Iris pigment epithelial cell (primary cell): ENCODE results near the gene E2F4.

Experiments used
- DNase-seq: peaks from one replicate; pipeline ENCODE4 v3.0.0-alpha.2; 2011; ENCODE audit warnings: low read depth

E2F4 gene

DNA sequence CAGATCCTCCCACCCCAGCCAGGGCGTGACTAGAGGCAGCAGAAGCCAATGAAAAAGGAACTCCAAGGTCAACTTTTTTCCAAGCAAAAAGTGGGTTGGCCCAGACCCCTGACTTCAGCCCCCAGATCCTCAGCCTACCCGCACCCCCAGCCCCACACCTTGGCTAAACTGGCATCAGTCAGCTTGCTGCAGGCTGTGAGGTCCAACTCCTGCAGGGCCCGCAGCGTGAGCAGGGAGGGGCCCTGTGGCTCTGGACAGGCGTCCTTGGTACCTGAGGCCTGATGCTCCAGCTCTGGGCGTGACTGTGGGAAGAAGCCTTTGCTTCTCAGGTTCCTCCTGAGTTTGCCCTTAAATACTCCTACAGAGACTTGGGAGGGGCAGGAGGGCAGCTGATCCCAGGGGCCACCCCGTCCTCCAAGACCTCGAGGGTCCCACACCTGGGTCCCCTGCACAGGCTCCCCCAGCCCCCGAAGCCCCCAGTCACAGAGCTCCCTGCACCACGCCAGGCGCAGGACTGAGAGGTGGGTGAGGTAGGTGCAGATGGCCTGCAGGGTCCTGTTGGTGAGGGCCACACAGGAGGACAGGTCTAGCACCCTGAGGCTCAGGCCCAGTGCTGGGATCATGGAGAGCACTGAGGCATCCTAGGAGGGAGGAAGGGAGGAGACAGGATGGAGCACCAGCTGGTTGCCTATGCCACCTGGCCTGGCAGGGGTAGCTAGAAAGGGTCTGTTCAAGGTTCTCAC, 16.4 kb downstream of the E2F4 start:
- no peak for DNase-seq

DNA sequence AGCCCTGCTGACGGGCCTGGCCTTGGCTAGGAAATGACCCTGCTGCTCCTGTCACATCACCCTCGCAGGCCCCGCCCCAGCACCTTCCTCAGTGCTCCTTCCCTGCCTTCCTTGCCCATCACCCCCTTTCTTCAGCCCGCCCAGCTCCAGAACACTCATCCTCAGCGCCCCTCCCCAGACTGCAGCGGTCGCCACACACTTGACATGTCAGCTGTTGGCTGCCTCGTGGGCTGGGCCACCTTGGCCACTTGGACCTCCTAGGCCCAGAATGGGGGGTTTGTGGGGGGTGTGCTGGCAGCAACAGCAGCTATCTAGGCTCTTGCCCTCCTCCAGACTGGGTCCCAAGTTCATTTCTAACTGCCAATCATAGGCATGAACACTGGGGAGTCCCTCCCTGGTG, 17.6 kb downstream of the E2F4 start:
- DNase-seq: no peak

DNA sequence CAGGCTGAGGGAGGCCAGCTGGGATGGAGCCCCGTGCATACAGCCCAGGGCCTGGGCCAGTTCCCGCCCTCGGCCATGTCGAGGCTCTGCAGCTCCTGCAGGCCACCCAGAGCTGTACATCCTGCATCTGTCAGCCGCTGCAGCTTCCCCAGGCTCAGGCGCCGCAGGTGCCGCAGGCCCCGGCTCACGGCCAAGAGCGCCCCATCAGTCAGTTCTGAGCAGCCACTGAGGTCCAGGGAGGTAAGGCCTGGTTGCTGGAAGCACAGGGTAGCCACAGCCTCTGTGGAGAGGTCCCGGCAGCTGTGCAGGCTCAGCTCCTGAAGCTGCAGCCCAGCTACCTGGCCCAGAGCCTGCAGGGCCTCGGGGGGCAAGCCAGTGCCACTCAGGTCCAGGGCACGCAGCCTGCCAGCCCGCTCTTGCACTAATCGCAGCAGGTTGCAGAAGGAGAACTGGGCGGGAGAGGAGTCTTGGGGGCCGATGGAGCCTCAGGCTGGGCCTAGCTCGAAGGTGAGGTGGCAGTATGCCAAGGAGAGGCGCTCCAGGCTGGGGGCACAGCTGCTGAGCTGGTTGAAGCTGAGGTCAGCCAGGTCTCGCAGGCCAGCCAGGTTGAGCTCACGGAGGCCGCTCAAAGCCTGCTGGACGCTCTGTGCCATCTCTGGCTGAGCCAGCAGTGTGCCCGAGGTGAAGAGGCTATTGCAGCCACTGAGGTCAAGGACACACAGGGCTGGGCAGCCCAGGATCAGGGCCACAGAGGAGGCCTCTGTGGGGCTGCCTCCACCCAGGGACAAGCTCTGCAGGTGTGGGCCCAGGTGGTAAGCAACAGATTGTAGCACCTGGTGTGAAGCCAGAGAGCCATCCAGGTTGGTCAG, 18.3 kb downstream of the E2F4 start:
- DNase-seq: no peak

DNA sequence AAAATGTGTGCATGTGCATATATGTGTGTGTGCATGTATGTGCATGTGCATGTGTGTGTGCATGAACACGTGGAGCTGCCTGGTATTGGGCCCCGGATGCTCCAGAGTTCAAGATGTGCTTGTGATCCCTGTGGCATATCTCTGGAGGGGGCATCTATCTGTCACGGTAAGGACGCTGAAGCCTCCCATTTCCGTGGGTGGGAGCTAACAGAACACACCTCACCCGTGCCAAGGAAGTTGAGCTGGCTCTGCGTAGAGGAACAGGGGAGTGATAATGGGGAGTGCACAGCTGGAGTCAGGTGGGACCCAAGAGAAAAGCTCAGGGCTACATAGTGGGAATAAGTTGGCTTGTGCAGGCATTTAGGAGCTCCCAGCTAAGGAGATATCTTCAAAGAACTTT, 19.7 kb downstream of the E2F4 start:
- no peak for DNase-seq

DNA sequence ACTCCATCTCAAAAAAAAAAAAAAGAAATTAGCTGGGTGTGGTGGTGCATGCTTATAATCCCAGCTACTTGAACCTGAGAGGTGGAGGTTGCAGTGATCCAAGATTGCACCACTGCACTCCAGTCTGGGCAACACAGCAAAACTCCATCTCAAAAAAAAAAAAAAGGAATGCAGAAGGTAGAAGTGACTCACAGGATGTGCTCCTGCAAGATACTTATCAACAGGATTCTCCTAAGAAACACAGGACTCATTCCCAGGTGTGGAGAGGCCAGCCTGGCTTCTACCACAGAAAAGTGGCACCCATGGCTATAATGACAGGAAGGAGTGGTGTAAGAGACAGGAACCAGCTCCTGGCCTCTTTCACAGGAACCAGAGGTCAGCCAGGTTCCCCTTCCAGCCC, 20.8 kb downstream of the E2F4 start:
- no peak for DNase-seq

DNA sequence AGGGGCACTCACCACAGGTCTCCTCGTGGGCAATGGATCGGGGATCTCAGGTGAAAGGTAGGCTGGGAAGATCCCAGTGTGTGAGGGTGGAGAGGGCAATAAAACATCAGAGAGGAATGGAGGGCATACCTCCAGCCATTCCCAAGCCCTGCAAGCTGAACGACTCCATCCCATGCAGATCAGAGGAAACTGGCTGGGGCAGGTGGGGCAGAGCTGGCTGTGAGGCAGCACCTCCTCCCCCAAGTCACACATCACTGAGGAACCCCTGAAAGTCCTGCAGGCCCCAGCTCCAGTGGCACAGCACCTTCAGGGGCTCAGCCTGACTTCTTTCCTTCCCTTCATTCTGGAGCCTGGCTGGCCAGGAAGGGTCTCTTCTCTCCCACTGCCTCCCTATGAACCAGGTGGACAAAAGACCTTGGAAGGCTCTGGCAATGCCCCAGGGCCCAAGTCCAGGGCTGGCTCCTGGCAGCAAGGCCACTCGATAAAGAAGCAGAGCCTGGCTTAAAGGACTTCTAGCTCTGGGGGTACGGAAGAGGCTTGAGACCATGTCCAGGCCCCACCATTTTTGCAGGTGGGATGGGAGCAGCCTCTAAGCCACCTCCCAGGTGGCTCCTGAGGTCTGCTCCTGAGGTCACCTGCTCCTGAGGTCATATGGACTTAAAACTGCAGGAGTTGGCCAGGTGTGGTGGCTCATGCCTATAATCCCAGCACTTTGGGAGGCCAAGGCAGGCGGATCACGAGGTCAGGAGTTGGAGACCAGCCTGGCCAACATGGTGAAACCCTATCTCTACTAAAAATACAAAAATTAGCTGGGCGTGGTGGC, 21.5 kb downstream of the E2F4 start:
- no peak for DNase-seq

DNA sequence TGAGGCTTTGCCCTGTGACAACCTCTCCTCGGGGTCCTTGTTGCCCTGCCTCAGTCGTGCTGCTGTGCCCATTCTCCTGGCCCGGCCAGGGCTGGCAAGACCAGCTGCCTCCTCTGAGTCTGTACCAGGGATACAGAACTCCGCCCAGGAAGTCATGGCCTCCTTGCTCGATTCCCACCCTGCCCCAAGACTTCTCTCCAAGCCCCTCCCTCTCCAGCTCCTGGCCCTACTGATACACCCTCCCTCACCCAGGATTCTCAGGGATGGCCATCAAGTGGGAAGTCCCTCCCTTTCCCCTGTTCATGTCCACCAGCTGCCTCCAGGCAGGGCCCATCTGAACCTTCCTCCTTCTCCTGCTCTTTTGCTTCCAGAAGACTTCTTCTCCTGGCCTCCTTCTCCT, 23.8 kb downstream of the E2F4 start:
- no peak for DNase-seq

DNA sequence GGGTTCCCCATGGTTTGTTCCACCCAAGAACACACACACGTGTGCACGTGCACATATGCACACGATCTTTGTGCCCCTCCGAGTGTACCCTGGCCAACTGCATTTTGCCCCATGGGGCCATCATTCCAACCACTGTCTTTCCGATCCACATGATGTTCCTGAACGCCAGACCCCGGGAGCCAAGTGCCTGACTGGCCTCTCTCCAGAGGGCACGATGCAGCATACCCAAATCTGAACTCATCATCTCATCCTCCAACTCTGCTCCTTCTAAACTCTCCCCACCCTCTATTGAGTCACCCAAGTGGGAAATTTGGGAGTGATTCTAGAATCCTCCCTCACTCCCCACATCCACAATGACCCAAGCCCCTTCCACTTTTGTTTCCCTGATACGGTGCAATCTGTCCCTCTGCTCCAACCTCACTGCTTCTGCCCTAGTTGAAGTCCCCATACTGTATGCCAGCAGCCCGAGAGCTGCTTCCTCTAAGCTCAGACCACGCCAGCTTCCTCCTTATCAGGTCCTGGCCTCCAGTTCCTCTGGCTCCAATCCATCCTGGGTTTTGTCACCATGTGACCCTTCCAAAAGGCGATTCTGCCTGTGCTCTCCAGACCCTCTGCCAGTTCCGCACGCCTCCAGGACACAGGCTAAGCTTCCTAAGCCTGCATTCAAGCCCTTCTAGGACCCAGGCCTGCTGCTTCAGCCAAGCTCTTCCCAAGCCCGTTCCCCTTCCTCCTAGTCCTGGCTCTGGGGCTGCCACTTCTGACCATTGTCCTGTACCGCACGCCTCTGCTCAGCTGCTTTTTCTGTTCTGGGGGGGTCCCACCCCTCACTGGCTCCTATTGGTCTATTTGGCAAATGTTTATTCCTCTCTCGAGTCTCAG, 24.9 kb downstream of the E2F4 start:
- no peak for DNase-seq

DNA sequence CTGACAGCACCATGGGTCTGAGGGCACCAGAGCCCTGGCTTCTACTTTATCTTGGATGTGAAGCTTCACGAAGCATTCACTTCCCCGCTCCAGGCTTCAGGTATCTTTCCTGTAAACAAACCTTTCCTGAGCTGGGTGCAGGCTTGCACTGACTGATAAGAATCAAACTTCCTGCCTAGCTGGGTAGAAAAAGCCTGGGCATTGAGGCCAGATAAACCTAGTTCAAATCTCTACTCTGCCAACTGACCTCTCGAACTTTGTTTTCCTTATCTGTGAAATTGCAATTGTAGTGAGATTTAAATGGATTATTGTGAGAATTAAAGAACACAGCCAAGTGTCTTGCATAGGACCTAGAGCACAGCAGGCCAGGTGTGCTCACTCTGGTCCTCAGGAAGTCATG, 32.0 kb downstream of the E2F4 start:
- no peak for DNase-seq

DNA sequence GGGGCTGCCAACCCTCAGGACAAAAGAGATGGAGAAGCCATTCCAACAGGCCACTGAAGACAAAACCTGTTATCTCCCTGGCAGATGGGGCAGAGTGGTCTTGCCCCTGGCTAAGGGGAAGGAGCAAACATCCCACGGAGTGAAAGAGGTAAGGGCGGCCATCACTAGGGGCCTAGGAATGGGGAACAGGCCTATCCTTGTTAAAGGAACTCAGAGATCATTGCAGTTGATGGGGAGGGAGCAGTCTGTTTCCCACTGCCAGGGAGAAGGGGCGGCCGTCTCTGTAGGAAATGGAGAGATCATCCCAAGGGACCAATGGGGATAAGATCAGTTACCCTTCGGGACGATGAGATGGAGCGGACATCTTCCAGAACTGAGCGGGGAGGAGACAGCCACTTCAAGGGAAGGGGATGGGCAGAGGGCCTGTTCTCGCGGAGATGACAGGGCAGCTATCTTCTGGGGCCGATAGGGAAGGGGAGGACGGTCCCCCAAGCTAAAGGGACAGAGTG, 34.4 kb downstream of the E2F4 start:
- DNase-seq: no peak

DNA sequence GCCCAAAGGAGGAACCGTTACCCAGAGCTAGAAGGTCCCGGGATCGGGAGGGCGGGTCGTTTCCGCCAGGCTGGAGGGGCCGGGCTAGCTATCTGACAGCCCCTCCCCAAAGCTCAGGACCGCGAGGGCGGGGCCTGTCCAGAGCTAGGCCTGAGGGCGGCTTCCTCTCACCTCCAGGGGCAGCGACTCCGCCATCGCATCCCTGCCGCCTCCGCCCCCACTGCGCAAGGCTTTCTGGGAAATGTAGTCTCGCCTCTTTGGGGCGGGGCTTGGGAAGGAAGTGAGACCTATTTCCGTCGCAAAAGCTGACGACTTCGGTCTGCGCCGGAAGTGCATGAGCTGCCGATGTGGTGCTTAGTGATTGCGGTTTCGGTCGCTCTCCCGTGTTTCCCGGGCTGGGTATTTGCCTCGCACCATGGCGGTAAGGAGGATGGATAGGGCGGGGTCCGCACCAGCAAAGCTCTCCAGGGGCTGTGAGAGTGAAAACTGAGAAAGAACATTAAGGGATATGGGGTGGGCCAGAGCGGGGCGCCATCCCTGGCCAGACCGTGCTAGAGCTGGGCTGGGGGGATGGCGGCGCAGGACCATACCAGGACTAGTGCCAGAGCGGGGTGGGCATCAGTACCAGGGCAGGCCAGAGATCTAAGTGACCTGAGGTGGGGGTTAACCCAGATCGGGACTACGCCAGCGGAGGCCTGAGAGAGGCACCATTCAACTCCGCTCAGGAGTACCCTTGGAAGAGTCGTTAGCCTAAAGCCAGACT, 35.0 kb downstream of the E2F4 start, which contains the start of gene TMEM208:
Gene TMEM208, plus strand, starts transcription at position 327 of the 763 bp plus-strand sequence. Its CDS starts 89 bp downstream, at position 416.
- peak; percentile 98 for DNase-seq

DNA sequence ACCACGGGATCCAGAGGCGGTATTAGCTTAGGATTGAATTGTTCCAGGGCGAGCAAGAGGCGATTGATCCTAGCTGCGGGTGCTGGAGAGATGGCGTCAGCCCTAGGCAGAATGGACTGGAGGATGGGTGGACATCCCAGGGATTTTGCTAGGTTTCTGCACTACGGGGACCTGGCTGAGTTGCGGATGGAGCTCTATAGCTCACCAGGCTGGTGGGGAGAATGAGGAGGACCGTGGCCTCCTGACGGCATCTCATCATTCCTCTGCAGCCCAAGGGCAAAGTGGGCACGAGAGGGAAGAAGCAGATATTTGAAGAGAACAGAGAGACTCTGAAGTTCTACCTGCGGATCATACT, 35.6 kb downstream of the E2F4 start:
- no peak for DNase-seq

DNA sequence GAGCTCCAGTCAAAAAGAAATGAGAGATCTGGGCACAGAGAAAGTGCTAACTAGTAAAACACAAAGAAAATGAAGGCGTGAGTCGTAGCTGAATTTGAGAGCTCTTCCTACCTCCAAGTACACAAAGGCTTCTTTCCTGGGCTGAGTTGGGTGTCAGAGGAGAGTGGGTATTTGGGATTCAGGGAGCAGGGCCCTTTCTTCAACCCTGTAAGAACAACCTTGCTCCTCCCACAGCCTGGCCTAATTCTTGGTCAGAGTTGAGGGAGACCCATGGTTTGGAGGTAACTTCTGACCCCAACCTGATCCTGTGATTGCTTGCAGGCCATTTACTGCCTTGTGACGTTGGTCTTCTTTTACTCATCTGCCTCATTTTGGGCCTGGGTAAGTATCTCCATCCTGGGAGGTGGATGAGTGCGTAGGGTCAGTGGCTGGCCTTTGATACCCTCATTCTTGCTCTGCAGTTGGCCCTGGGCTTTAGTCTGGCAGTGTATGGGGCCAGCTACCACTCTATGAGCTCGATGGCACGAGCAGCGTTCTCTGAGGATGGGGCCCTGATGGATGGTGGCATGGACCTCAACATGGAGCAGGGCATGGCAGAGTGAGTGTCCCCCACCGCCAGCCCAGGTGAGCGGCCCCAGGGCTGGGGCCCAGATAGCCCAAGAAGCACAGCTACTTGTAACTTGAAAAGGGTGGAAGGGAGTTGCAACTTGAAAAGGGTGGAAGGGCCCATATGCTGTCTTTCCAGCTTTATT, 36.3 kb downstream of the E2F4 start:
- no peak for DNase-seq

DNA sequence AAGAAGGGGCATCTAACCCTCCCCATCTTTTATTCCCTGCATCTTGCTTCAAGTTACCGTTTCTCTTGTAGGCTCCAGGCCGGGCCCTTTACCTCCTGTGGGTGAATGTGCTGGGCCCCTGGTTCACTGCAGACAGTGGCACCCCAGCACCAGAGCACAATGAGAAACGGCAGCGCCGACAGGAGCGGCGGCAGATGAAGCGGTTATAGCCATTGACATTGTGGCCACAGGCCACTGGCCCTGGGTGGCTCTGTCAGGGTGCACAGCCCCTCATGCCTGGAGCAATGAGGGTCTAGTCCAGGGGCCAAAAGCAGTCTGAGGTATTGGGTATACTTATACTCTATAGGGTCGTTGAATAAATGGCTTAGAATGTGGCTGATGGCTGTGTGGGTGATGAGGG, 37.0 kb downstream of the E2F4 start:
- no peak for DNase-seq

DNA sequence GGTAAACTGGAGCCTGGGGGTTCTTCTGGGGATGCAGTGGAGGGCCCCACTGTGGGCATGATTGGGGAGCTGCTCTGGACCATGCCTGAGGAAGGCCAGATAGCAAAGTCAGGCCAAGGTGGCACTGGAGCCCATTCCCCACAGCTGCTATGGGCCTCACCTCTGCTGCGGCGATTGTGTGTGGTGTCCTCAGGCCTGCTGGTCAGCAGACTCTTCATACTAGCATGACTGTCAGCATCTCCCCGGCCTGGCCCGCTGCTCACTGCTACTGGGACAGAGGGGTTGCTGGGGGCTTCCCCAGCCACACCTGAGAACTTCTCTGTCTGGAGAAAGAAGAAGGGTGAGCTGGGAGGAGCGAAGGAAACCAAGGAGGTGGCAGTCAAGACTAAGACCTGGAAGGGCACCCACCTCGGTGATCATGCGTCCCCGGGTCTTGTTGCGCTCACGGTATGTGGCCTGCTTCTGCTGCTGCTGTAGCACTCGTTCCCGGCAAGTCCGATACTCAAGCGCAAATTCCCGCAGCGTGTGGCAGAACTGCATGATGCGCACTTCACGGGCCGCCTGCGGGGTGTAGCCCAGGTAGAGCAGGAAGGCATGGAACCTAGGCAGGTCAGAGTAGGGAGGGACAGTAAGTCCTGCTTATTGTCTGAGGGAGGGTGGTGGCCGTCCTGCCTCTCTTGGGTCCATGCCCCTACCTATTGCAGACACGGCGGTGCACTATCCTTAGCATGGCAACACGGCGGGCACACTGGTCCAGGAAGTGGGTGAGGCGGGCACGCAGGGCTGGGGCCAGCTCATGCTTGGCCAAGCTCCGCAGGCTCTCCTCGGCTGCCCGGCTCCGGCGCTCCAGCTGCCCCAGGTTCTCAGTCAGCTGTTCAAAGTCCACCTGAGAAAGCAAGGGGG, 38.2 kb downstream of the E2F4 start:
- no peak for DNase-seq

DNA sequence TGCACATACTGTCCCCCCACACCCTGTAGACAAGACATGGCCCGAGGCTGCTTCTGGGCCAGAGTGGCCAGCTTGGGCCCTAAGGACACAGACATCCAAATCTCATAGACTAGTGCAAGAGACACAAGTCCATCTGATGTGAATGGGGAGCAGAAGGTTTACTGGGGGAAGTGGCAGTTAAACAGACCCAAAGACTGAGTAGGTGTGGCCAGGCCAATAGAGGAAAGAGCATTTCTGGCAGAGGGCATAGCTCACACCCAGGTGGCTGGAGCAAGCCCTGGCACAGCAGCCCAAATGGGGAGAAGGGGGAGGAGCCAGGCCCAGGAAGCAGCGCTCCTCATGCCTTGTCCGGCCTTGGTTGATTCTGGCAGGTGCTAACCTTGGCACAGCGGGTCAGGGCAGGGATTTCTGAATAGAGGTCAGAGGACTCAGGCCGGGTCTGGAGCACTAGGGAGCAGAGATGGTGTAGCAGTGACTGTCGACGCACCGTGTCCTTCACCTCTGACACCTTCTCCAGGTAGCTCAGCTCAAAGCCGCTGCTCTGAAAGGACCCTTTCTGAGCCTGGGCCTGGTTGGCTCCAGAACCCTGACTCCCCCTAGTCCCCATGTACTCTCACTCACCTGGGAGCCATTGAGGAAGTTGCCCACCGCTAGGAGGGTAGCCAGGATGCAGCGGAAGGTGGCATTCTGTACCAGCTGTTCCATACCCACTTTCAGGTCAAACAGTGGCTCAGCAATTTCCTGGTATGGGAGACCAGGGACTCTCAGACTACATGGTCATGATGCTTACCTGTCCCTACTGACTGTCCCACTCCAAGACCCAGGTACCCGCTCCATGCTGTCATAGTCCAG, 39.1 kb downstream of the E2F4 start:
- DNase-seq: no peak

DNA sequence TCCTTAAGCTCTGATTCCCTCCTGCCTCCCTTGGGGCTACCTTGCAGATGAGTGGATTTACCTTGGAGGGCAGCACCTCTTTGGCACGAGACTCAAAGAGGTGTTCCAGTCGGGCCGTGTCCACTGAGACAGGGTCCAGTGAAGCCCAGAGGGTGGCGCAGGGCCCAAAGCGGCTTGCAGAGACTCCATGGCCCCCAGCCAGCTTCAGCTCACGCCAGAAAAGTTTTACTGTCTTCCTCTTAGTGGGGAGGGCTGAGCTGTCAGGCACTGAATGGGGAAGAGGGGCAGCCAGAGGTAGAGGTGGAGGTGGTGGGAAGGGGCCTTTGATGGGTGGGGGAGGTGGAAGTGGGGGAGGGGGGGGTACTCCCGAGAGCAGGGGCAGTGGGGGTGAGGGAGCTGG, 41.6 kb downstream of the E2F4 start:
- no peak for DNase-seq

DNA sequence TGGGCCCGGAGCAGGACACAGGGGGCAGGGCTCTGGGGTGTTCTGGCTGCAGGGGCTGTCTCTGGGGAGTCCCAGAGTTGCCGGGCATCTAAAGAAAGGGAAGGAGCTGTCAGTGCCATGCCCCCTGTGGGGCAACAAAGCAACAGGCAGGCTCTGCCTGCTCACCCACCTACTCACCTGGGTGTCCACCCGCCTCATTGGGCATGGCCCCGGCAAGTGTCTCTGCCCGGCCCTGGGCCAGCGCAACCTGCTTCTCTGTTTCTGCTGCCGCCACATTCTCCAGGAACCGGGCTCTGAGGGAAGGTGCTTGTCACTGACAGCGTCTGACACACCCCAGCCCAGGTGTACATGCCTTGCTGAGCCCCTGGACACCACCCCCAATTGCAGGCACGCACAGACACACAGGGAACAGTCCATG, 42.2 kb downstream of the E2F4 start:
- no peak for DNase-seq
